Fibroblast of lung (primary cell): ENCODE measurements around the gene MKI67.

ENCODE experiments used
- EZH2 ChIP-seq: IDR thresholded peaks from 2 replicates; pipeline ENCODE4 v1.5.1; 2012; ENCODE audit warnings: low read length, control low read depth, mild to moderate bottlenecking; ENCODE audit errors: missing control alignments
- TF ChIP-seq, protein P1 (sequence below), 2 donors: IDR thresholded peaks in 1 of 2; conservative IDR thresholded peaks in 1 of 2; 1 replicate in 1 of 2; 2 replicates in 1 of 2; pipeline ENCODE4 v1.5.1; 2011 to 2012; ENCODE audit warnings: low read length in 2 of 2, control low read depth in 1 of 2, inconsistent platforms in 1 of 2, low read depth in 1 of 2, mild to moderate bottlenecking in 1 of 2

- TF ChIP-seq, protein P1, sequence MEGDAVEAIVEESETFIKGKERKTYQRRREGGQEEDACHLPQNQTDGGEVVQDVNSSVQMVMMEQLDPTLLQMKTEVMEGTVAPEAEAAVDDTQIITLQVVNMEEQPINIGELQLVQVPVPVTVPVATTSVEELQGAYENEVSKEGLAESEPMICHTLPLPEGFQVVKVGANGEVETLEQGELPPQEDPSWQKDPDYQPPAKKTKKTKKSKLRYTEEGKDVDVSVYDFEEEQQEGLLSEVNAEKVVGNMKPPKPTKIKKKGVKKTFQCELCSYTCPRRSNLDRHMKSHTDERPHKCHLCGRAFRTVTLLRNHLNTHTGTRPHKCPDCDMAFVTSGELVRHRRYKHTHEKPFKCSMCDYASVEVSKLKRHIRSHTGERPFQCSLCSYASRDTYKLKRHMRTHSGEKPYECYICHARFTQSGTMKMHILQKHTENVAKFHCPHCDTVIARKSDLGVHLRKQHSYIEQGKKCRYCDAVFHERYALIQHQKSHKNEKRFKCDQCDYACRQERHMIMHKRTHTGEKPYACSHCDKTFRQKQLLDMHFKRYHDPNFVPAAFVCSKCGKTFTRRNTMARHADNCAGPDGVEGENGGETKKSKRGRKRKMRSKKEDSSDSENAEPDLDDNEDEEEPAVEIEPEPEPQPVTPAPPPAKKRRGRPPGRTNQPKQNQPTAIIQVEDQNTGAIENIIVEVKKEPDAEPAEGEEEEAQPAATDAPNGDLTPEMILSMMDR (conservative IDR thresholded peaks at IDR 0.05 in 1 of 2, IDR thresholded peaks at IDR 0.05 in 1 of 2; ENCODE audit: low read depth in 1 of 2, low read length in 2 of 2) = peak; percentile 76 to 79
- TF ChIP-seq EZH2 = no peak
These were observed 47.9 kb downstream of the MKI67 start for GRCh38 chr10:128078136-128078969.
